ENCODE measurements around the gene CEP57L1.
"Not testable (repeated sequence)": the region's sequence is repeated elsewhere in the genome, so short reads cannot be mapped to it uniquely, and the experiment has no call there.

Gene CEP57L1

DNA sequence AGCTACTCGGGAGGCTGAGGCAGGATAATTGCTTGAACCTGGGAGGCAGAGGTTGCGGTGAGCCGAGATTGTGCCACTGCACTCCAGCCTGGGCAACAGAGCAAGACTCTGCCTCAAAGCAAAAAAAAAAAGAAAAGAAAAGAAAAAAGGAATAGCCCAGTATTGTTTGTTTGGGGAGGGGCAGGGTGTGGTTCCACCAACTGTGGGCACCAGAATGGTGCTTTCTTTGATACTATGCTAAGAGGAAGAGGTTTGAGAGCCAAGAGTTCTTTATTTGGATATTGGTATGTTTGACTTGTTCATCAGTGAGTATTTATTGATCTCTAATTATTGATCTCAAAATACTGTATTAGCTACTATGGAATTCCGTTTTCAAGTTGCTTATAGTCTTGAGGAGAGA lies 72.3 kb downstream of the CEP57L1 start:
- no peak for DNase-seq (ENCODE audit: low read depth, low spot score)

DNA sequence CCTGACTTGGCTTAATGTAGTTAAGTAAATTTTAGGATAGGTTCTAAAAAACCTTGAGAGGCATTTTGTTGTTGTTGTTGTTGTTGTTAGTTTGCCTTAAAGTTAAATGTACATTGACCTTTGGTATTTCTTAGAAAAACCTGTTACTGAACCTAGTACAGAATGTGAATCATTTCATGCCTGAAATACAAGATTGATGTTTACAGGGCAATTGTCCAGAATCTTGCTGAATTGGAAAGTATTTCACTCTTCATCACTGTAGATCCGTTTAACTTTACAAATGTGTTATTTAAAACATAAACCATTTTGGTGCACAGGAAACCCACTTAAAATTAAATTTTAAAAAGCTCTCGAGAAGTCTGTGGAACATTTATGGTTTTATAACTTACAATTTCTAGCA lies 75.0 kb downstream of the CEP57L1 start:
- DNase-seq (ENCODE audit: low read depth, low spot score), result no peak

DNA sequence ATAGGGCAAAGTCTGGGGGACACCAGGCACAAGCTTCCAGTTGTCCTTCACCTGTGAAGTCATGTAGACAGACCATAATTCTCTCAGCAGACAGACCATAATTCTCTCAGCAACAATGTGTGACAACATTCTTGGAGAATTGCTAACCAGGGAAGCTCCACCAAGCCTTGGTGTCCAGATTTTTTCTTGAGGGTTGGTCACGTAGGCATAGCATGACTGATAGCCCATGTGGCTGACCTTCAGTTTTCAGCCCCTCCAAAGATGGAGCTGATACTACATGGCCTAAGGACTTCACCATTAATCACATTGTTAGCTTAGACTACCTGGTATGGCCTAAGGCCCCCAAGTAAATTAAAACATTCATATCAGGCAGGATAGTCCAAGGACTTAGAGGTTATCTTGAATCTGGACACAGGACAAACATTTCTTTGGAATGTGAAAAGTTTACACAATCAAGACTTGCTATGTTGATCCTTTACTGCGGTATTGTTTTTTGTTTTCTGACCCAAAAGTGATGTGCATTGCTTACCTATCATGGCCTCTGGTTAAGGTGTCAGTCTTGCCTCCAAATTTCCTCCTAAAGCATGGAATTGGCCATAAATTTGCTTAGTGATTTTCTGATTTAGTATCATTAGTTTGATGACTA lies 76.9 kb downstream of the CEP57L1 start:
- DNase-seq (ENCODE audit: low read depth, low spot score), result no peak

DNA sequence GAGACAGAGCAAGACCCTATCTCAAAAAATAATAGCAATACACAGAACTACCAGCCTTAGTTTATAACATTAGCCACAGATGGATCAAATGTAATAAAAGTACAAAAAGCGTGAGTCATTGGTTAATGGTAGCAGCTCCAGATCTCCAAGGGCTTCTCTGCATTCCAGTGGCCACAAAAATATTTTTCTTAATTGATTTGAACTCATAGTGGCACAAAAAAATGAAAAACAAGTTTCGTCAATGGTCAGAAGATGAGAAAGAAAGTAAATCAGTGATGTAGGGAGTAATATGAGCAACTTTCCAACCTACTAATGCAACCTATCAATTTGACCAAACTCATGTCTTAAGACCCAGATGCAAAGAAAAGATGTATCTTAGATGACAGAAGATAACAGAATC lies 79.6 kb downstream of the CEP57L1 start:
- no peak for DNase-seq (ENCODE audit: low read depth, low spot score)

DNA sequence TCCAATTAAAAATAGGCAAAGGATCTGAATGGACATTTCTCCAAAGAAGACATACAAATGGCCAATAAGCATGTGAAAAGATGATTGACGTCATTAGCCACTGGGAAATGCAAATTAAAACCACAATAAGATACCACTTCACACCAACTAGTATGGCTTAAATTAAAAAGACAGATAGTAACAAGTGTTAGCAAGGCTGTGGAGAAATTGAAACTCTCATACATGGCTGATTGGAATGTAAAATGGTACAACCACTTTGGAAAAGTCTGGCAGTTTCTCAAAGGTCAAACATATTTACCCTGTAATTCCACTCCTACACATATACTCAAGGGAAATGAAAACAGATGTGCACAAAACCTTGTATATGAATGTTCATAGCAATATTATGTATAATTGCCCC lies 83.6 kb downstream of the CEP57L1 start:
- DNase-seq (ENCODE audit: low read depth, low spot score), result no peak

DNA sequence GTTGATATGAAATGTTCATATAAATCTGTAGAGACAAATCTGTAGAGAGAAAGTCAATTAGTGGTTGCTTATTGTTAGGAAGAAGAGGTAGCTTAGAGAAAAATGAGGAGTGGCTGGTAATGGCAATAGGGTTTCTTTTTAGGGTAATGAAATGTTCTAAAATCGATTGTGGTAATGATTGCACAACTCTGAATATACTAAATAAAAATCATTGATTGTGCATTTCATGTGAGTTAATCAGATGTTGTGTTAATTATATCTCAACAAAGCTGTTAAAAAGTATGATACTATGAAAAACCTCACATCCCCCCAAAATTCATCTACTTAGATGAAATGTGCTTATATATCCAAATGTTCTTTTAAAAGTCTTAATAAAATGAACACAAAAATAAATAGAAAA lies 84.2 kb downstream of the CEP57L1 start:
- DNase-seq (ENCODE audit: low read depth, low spot score), result no peak

DNA sequence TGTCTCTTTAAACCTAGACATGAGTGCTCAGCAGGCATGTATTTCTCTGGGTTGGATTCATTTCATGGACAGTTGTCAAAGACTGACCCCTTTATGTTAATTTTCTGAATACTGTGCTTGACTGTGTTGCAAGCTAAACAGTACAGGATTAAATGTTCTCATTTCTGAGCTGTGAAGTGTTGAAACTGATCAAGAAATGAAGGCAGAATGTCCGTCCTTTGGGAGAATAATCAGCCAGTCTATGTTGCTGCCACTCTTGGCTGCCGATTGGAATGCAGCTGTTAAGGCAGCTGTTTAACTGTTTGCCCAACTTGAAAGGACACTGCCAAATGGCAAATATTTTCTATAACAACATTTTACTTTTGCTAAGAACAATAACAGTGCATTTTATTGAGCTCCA lies 87.3 kb downstream of the CEP57L1 start:
- no peak for DNase-seq (ENCODE audit: low read depth, low spot score)

DNA sequence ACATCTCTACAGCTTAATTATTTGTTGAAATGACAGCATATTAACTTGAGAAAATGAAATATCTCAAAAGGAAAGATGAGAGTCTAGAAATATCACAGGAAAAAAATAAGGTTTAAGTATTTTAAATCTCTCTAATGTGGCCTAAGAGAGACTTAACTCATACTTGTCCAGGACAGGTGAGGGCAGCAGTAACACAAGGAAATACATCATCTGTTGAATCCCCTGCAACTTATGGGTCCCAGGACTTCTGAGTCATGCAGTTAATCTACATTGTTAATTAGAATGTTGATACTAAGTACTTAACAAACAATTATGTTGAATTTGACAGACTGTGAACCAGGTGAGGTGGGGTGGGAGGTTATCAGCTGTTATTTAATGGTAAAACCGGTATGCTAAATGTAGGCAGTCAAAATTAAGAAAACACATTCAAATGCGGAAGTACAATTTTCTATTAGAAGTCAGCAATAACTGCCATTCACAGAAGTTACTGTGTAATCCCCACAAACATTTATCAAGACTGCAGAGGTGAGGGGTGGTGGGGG lies 87.9 kb downstream of the CEP57L1 start:
- DNase-seq (ENCODE audit: low read depth, low spot score), result no peak

DNA sequence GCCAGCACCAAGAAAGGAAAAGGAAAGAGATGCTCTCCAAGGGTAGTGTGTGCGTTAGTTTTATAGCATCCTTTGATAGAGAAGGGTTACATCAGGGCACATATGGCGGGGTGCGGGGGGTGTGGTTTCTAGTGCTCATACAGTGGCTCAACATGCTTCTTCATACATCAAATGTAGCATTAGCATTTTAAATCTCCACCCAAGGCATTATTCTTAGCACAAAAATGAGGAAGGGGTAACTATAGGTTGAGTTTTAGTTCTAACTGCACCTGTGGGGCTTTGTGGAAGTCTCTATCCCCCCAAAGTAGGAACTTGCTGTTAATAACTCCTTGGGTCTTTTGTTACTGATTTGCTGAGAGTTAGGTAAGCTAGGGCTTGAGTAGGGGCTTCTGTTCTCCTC lies 89.3 kb downstream of the CEP57L1 start:
- no peak for DNase-seq (ENCODE audit: low read depth, low spot score)

DNA sequence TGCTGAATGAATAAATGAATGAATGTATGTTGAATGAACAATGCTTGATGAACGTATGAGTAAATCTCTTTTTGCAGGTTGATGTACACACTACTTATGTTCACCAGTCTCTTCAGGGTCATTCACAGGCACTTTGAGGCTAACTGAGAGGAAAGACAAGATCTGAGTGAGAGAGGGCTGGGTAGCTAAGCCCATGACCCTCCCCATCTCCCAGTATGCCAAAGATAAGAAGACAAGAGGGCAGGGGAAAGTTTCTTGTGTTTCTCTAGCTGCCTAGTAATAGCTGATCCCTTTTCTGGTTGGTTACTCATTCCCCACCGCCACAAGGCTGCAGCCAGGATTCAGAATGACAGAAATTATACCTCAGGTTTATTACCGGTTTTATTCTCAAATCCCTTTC lies 90.7 kb downstream of the CEP57L1 start:
- no peak for DNase-seq (ENCODE audit: low read depth, low spot score)

DNA sequence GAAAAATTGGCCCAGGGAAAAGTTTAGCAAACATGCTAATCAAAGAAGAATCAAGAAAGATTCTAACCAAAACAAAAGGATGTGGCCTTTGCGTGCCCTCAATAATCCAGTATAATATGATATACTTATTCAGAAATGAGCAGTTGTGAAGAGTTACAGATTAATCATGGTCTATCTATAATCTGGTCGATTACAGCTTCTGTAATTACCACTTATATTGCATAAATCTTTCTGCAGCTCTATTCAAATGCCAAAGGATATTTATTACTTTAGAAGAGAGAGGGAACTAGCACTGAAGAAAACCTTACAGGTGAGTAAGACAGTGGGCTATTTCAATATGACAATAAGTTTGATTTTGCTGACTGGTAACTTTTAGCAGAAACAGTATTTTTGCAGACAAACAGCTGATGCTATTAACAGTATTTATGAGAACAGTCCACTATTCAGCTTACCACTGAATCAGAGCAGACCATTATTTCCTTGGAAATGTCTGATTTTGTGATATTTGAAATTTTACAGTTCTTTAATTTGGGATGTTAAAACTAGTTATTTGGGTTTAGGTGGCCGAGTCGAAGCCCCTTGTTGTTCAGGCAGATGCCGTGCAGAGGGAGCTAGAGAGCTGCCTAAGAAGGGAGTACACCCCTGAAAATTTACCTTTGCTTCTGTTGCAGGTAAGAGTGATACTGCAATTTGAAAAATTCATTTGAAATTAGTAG lies 92.2 kb downstream of the CEP57L1 start:
- peak; percentile 22 for DNase-seq (ENCODE audit: low read depth, low spot score)

DNA sequence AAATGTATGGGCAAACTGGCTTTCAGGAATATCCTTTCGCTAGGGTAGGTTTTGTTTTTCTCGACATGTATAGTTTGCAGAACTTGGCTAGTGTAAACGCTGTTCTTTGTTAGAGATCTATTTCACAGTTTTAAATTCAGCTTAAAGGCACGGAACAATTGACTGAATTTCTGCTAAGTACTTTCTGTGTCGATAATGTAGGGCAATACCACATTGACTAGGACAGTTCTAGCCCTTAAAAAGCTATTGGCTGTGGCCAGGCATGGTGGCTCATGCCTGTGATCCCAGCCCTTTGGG lies 92.8 kb downstream of the CEP57L1 start:
- DNase-seq (ENCODE audit: low read depth, low spot score), result no peak

DNA sequence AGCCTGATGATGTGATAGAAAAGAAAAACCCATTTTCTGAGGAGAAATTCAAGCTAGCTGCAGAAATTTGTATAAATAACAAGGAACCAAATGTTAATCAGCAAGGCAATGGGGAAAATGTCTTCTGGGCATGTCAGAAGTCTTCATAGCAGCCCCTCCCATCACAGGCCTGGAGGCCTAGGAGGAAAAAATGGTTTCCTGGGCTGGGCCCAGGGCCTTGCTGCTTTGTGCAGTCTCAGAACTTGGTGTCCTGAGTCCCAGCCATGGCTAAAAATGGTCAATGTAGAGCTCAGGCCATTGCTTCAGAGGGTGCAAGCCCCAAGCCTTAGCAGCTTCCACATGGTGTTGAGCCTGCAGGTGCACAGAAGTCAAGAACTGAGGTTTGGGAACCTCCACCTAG lies 96.1 kb downstream of the CEP57L1 start:
- DNase-seq (ENCODE audit: low read depth, low spot score), result not testable (repeated sequence)

DNA sequence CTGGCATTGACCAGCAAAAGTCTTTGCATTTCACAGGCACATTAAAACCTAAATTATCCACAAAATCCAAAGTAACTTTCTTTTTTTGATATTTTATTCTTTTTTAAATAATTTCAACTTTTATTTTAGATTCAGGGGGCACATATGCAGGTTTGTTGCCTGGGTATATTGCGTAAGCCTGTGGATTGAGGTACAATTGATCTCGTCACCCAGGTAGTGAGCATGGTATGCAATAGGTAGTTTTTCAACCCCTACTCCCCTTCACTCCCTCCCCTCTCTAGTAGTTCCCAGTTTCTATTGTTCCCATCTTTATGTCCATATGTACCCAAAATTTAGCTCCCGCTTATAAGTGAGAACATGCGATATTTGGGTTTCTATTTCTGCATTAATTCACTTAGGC lies 97.6 kb downstream of the CEP57L1 start:
- DNase-seq (ENCODE audit: low read depth, low spot score), result no peak

DNA sequence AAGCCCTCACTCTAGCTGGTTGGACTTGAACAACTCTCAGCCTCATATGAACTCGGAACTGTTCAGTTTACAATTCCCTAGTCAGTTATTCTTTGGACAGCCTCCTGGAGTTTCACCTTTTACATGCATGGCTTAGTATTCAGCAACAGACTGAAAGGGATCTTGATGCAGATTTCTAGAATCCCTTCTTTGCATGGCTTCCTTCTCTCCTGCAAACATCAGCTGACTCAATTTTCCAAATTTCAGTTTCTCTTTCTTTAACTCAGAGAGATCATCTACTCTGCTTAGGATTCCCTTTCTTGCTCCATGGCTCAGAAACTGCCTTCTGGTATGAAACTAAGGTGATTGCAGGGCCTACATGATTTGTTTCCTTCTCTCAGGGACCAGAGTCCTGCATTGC lies 99.6 kb downstream of the CEP57L1 start:
- DNase-seq (ENCODE audit: low read depth, low spot score), result no peak

DNA sequence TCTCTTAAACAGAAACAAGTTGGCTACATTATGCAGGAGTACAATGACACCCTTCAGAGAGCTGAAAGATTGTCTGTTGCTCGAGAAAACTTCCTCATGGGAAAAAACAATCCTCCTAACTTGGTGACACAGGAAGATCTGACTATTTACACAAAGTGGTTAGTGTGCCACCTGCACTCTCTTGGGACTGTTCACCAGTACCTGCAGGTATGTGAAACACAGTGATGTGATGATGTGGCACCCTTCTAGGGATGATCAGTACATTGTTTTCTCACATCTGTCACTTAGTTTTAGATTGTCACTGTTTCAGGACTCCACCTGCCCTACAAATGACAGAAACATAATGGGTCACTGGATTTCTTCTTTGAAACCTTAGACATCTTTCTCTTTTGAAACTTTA lies 101.8 kb downstream of the CEP57L1 start:
- no peak for DNase-seq (ENCODE audit: low read depth, low spot score)

DNA sequence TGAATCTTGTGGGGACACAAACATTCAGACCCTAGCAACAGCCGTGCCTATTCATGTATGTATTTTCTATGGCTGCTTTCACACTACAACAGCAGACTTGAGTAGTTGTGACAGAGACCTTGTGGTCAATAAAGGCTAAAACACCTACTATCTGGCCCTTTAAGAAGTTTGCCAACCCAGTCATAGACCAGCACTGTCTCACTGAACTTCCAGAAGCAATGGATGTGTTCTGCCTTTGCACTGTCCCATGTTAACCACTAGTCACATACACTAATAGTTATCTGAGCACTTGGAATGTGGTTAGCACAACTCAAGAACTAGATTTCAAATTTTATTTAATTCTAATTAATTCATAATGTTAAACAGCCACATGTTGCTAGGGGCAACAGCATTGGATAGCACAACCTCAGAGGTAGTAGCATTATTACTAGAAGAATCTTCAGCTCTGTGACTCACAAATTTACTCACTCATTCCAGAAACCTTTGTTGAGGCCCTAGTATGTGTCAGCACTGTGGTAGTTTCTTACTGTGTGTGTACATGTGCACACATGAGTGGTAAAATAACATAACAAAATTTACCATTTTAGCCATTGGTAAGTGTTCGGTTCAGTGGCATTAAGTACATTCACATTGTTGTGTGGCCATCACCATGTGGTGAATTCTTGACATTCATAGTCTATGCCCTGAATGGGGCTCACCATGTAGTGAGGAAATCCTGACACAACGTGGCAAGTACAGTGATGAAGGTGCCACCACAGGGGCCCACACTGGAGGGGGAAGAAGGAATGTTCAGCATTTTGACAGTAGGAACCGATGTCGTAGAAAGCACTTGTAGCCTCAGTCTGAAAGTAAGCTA lies 107.3 kb downstream of the CEP57L1 start:
- DNase-seq (ENCODE audit: low read depth, low spot score), result no peak

DNA sequence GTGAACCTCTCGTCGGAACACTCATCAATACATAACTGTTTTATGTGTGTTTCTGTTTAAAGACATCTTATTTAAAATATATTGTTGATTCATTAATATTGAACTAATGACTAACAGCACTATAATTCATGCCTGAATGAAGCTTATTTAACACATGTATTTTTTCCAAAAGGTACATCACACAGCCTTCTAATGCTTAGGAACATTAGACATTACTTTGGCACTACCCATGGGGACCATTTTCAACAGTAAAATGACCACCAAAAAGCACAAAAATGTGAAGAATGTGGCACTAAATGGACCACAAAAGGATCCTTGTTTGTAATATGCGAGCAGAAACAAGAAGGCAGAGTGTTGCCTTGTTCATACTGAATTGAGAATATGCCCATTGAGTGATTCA lies 109.2 kb downstream of the CEP57L1 start:
- no peak for DNase-seq (ENCODE audit: low read depth, low spot score)

DNA sequence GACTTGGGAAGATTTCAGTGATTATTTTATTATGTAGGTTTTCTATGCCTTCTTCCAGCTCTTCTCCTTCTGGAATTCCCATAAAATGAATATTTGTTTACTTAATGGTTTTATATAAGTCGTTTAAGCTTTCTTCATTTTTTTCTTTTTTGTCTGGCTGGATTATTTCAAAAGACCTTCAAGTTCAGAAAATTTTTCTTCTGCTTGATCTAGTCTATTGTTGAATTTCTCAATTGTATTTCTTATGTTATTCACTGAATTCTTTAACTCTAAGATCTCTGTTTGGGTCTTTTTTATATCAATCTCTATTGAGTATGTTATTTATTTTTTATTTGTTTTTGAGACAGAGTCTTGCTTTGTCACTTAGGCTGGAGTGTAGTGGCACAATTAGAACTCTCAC lies 117.4 kb downstream of the CEP57L1 start:
- DNase-seq (ENCODE audit: low read depth, low spot score), result no peak
